ENCODE data around the gene UROC1. TPM values are rescaled to one million over a fixed set of nuclear protein-coding genes. Genes with fewer than 3 reads are reported as not detected.

UROC1 gene
- total RNA-seq, 2 experiments from 2014 or later, result not detected

DNA sequence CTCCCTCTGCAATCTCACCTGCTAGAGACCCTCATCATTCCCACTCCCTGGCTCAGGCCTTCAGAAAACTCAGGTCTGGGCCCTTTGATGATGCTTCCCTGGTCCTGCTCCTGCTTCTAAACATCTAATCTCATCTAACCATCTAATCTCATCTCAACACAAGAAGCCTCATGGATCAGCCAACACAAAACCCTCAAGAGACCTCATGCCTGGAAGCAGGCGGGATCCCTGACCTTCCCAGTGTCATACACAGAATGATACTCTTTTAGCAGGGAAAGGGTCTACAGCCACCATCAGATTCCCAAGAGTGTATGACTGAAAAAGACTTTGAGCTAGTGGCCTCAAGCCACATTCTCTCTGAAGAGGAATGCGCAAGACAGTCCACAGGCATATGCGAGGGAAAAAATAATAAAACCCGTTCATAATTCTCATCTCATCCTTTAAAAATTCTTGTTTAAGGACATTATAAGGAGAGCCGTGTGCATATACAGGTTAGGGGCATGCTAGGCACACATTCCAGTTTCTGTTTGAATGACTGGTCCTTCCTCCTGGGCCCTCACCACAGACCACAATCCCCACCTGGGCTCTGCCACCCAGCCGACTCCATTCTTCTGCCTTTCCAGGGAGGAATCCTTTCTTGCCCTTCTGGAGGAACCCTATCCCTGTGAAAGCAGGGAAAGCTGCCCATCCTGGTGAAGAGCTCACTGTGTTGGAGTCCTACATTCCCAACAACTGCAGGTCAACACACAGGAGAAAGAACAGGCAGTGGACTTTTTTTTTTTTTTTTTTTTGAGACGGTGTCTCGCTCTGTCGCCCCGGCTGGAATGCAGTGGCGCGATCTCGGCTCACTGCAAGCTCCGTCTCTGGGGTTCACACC, 44.0 kb downstream of the UROC1 start:
- DNase-seq, result peak; percentile 45
- peaks cover 52% of the 10 kb centered on the region for H3K4me1 Mint-ChIP-seq (ENCODE audit: low read depth)
- H3K27ac Mint-ChIP-seq, result no peak overlapping the region
- H3K36me3 Mint-ChIP-seq, result peaks cover 40% of the 10 kb centered on the region
- ChIA-PET CTCF (no interaction called here), POLR2A (no interaction called here)
- H3K4me3 Mint-ChIP-seq, result peak overlapping the region; percentile 88
- H3K27me3 Mint-ChIP-seq, result no peaks in the 10 kb centered on the region
- intact Hi-C loops (cut with micrococcal nuclease), result no loop called here
- no peaks in the 10 kb centered on the region for H3K9me3 Mint-ChIP-seq

DNA sequence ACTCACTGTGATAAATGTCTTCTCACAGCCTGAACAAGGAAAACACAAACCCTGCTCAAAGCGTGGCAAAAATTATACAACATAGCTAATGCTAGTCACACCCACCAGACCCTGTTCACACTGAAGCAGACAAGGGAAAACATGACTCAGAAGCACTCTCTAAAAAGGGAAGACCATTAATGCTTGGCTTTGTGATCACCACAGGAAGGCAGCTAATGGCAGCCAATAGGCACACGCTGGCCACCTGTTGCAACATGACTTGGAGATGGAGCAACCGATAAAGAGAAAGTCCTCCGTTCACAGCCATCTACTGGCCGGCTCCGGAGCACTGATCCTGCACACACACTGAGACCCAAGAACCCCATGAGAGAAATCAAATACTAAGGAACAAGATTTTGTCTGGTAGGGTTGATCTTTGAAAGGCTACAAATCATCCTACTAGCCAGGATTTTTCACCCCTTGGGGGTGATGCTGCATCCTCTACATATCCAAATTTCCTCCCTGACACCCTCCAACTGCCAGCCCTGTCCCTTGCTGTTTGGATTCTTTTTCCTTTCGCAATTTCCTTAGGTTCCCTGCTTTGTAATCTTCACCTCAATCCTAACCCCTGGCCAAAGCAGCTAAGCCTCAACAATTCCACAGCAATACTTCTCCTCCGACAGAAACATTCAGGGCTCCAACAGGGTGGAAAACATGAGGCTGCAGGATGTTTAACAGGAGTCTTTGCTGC, 45.1 kb downstream of the UROC1 start:
- POLR2A ChIA-PET, result no interaction called here
- Mint-ChIP-seq H3K27ac (peak overlapping the region; percentile 36), H3K4me1 (ENCODE audit: low read depth) (peaks cover 58% of the 10 kb centered on the region), H3K9me3 (no peaks in the 10 kb centered on the region), H3K36me3 (peaks cover 47% of the 10 kb centered on the region), H3K4me3 (peak overlapping the region; percentile 88), H3K27me3 (no peaks in the 10 kb centered on the region)
- CTCF ChIA-PET, result no interaction called here
- intact Hi-C loops (cut with micrococcal nuclease), result no loop called here
- DNase-seq, result no peak

DNA sequence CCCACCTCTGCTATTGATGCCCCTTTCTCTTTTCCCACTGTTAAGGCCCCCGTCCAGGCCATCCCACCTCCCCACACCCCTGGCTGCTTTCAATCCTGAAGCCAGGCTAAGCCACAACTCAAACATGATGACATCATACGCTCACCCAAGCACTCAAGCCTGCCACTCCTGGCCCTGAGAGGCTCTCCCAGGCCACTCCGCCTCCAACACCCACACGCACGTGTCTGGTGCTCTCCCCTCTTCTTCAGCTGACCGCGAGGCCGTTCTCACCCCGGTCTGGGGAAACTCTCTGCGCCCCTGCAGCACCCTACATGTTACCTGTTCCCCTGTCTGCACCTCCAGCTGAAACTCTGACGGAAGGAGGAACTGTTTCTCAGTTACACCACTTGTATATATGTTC, 48.1 kb downstream of the UROC1 start:
- Mint-ChIP-seq H3K36me3 (peaks cover 66% of the 10 kb centered on the region), H3K27me3 (no peaks in the 10 kb centered on the region), H3K4me3 (no peak overlapping the region), H3K27ac (peak overlapping the region; percentile 55), H3K4me1 (ENCODE audit: low read depth) (peaks cover 57% of the 10 kb centered on the region), H3K9me3 (no peaks in the 10 kb centered on the region)
- no peak for DNase-seq
- CTCF ChIA-PET, result no interaction called here
- intact Hi-C loops (cut with micrococcal nuclease), result no loop called here
- POLR2A ChIA-PET, result no interaction called here

DNA sequence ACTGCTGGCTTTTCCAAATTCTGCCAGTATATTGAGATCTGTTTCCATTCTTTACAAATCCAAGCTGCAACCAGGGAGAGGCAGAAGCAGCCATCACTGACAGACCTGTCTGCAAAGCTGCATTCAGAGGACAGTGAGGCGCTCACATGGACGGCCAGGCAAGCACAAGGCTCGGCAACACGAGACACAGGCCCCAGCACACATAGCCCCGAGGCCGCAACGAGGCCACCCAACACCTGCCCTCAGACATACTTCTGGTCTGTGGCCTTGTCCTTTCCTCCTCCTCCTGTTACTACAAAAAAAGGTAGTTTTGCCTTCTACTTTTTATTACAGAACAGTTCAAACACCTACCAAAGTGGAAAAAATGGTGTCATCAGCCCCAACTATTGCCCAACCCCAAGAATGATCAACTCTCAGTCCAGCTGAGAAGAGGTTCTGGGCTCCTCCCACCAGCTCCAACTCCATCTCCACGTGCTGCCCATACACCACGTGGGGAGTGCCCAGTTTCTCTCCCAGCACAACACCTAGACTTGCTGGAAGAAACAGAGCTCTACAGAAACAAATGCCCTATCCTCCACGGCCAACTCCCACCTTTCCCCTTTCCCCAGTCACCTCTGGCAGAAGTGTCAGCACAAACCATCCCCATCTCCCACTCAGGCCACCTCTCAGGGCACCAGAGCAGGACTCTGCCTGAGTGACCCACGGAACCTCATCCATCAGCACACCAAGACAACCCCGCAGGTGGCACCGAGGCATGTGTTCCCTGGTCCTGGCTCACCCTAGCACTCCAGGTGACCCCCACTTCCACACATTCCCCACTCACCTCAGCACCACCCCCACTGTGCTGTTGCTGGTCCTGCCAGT, 49.3 kb downstream of the UROC1 start:
- Mint-ChIP-seq H3K9me3 (no peaks in the 10 kb centered on the region), H3K27me3 (no peaks in the 10 kb centered on the region), H3K27ac (peak overlapping the region; percentile 49), H3K4me3 (no peak overlapping the region), H3K36me3 (peaks cover 66% of the 10 kb centered on the region), H3K4me1 (ENCODE audit: low read depth) (peaks cover 47% of the 10 kb centered on the region)
- intact Hi-C loops (cut with micrococcal nuclease), result no loop called here
- DNase-seq, result no peak
- CTCF ChIA-PET, result no interaction called here
- POLR2A ChIA-PET, result no interaction called here

DNA sequence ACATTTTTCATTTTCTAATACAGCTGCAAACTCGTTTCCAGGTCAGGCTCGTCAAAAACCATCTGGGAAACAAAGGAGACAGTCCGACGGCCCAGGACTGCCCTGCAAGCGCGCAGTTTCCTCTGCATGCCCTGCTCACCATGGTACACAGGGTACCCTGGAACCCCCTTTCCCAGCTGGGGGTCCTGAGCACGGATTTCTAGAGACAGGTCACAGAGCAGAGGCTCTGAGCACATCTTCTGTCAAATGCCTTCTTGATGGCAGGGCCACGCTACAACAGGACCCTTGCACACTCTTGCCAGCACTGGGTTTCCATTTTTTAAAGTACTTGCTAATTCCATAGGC, 50.0 kb downstream of the UROC1 start:
- H3K27ac Mint-ChIP-seq, result no peak overlapping the region
- peaks cover 40% of the 10 kb centered on the region for H3K4me1 Mint-ChIP-seq (ENCODE audit: low read depth)
- no peaks in the 10 kb centered on the region for H3K9me3 Mint-ChIP-seq
- no peaks in the 10 kb centered on the region for H3K27me3 Mint-ChIP-seq
- intact Hi-C loops (cut with micrococcal nuclease), result no loop called here
- ChIA-PET POLR2A (no interaction called here), CTCF (no interaction called here)
- no peak overlapping the region for H3K4me3 Mint-ChIP-seq
- no peak for DNase-seq
- H3K36me3 Mint-ChIP-seq, result peaks cover 64% of the 10 kb centered on the region

DNA sequence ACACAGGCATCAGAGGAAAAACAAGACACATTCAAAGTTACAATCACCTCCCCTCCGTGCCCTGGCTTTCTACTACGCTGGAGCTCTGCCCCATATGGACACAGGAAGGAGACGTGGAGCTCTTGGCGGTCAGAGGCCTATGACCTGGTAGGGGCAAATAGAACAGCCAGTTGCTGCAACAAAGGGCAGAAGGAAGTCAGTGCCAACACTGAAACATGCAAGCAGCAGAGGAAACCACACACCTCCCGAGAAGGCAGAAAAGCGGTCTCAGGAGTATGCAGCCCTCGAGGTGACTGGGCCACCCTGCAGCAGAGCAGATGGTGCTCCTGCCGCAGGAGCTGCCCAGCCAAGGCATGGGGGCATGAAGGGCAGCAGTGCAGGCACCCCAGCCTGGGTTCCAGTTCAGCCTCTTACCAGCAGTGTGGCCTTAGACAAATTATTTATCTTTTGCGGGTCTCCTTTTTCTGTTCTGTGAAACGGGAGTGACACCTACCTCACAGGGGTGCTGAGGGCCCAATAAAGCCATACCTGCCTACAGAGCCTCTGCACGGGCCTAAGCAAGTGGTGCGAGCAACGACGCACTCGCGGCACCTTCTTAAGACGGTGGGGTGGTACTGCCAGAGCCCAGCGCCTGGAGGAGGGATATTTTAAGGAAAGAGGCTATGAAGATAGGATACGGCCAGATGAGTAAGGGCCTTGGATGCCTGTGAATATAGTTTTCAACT, 50.5 kb downstream of the UROC1 start:
- Mint-ChIP-seq H3K4me3 (no peak overlapping the region), H3K27ac (no peak overlapping the region), H3K27me3 (no peaks in the 10 kb centered on the region), H3K9me3 (no peaks in the 10 kb centered on the region), H3K4me1 (ENCODE audit: low read depth) (peaks cover 35% of the 10 kb centered on the region), H3K36me3 (peaks cover 62% of the 10 kb centered on the region)
- CTCF ChIA-PET, result interaction anchor here (0.8 kb wide), 1 partner anchor 8 kb away, joined by 3 read pairs; no protein-coding TSS in a partner anchor
- intact Hi-C loops (cut with micrococcal nuclease), result no loop called here
- POLR2A ChIA-PET, result no interaction called here
- DNase-seq, result no peak

- ChIA-PET CTCF (no interaction called here), POLR2A (no interaction called here)
- DNase-seq, result no peak
- intact Hi-C loops (cut with micrococcal nuclease), result no loop called here
- Mint-ChIP-seq H3K4me1 (ENCODE audit: low read depth) (peaks cover 27% of the 10 kb centered on the region), H3K4me3 (no peak overlapping the region), H3K36me3 (peaks cover 66% of the 10 kb centered on the region), H3K9me3 (no peaks in the 10 kb centered on the region), H3K27ac (no peak overlapping the region), H3K27me3 (no peaks in the 10 kb centered on the region)
These were observed 51.5 kb downstream of the UROC1 start for GRCh38 chr3:126465928-126466544.

DNA sequence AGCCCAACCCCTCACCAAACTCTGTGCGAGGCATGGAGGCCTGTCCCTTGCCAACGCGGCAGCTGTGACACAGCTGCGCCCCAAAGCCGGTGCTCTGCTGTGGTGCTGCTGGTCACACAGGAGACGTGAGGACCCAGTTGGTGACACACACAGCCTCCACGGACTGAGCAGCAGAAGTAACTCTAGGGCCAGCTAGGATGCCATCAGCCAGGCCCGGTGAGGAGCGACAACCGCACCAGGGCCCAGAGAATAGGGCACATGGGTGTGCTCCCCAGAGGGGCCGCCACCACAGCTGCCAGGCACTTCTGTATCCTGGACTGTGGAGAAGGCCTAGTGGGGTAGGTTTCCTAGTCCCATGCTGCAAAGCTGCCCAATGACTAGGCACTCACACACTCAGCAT, 52.6 kb downstream of the UROC1 start:
- H3K9me3 Mint-ChIP-seq, result no peaks in the 10 kb centered on the region

DNA sequence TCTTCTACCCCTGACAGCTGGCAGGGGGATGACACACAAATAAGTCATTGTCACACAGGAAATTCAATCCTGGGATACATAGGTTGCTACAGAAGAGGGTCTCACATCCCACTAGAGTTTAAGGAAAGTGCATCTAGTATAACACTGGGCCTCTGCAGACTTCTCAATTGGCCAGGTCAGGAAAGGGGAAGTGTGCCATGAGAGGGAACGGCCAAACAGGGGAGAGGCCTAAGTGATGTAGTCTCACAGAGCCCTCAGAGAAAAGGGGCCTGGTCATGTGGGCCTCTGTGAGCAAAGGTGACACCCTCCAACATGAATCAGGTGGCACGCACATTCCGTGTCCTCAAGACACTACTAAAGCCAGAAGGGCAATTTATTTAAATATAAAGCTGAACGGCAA, 53.1 kb downstream of the UROC1 start:
- intact Hi-C loops (cut with micrococcal nuclease), result no loop called here
- Mint-ChIP-seq H3K27me3 (no peaks in the 10 kb centered on the region), H3K27ac (no peak overlapping the region), H3K4me1 (ENCODE audit: low read depth) (peaks cover 23% of the 10 kb centered on the region), H3K9me3 (no peaks in the 10 kb centered on the region), H3K36me3 (peaks cover 61% of the 10 kb centered on the region), H3K4me3 (no peak overlapping the region)
- ChIA-PET CTCF (no interaction called here), POLR2A (no interaction called here)
- DNase-seq, result no peak

More for the DNA sequence above, 52.6 kb downstream of the UROC1 start:
- Mint-ChIP-seq H3K27ac (no peak overlapping the region), H3K4me3 (no peak overlapping the region), H3K27me3 (no peaks in the 10 kb centered on the region), H3K36me3 (peaks cover 65% of the 10 kb centered on the region), H3K4me1 (ENCODE audit: low read depth) (peaks cover 27% of the 10 kb centered on the region)
- DNase-seq, result no peak
- intact Hi-C loops (cut with micrococcal nuclease), result no loop called here
- ChIA-PET CTCF (no interaction called here), POLR2A (no interaction called here)

DNA sequence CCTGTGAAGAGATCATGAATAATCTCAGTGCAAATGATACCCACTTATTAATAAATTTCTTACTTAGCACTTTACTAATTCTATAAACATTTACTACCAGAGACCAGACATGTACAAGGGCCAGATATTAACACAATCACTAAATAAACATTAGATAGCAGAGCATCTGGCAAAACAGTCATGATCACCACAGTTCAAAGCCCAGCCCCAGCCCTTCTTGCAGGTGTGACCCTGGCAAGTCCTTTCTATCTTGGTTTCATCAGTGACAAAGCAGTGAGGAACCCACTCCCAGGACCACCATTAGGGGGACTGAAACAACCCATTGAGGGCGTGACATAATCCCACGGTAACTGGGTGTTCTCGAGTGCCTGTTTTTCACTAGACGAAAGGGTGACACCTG, 53.5 kb downstream of the UROC1 start:
- Mint-ChIP-seq H3K4me1 (ENCODE audit: low read depth) (peaks cover 19% of the 10 kb centered on the region), H3K4me3 (no peak overlapping the region), H3K36me3 (peaks cover 57% of the 10 kb centered on the region), H3K27ac (no peak overlapping the region), H3K27me3 (no peaks in the 10 kb centered on the region), H3K9me3 (no peaks in the 10 kb centered on the region)
- intact Hi-C loops (cut with micrococcal nuclease), result no loop called here
- DNase-seq, result no peak
- POLR2A ChIA-PET, result no interaction called here
- CTCF ChIA-PET, result no interaction called here

- POLR2A ChIA-PET, result no interaction called here
- CTCF ChIA-PET, result no interaction called here
- no peak for DNase-seq
- no peaks in the 10 kb centered on the region for H3K27me3 Mint-ChIP-seq
- H3K4me1 Mint-ChIP-seq (ENCODE audit: low read depth), result peaks cover 14% of the 10 kb centered on the region
- peaks cover 53% of the 10 kb centered on the region for H3K36me3 Mint-ChIP-seq
- H3K4me3 Mint-ChIP-seq, result no peak overlapping the region
- no peaks in the 10 kb centered on the region for H3K9me3 Mint-ChIP-seq
- no peak overlapping the region for H3K27ac Mint-ChIP-seq
- intact Hi-C loops (cut with micrococcal nuclease), result no loop called here
These were observed 54.1 kb downstream of the UROC1 start for GRCh38 chr3:126463521-126463920.
